Esophagus muscularis mucosa (tissue), 4 donors: Measurements from ENCODE around the gene SLC26A4. TPM values are rescaled to one million over a fixed set of nuclear protein-coding genes. Genes with fewer than 3 reads are reported as not detected.

Experiments used
- DNase-seq: peaks from one replicate; pipeline ENCODE4 v3.0.0-alpha.2; 2017; ENCODE audit errors: extremely low spot score
- H3K27ac ChIP-seq, 4 donors: fragments of 200-600 bp; sonication (generic); replicated peaks in 1 of 4; 1 replicate in 3 of 4; 2 replicates in 1 of 4; pipeline ENCODE4 v1.5.1; 2016 to 2019; ENCODE audit warnings: mild to moderate bottlenecking in 1 of 4
- H3K27me3 ChIP-seq, 4 donors: fragments of 200-600 bp; sonication (generic); one replicate each; pipeline versions ENCODE4 v1.5.1 to v1.6.0; 2016 to 2019
- H3K36me3 ChIP-seq, 4 donors: fragments of 200-600 bp; sonication (generic); one replicate each; pipeline ENCODE4 v1.5.1; 2016 to 2019
- H3K4me1 ChIP-seq, 4 donors: fragments of 200-600 bp; sonication (generic); one replicate each; pipeline ENCODE4 v1.5.1; 2016 to 2019
- H3K4me3 ChIP-seq, 4 donors: fragments of 200-600 bp; sonication (generic); 1 replicate in 2 of 4; 2 replicates in 2 of 4; pipeline ENCODE4 v1.5.1; 2016 to 2019; ENCODE audit warnings: mild to moderate bottlenecking in 4 of 4, moderate library complexity in 1 of 4
- H3K9me3 ChIP-seq, 4 donors: fragments of 200-600 bp; sonication (generic); 1 replicate in 3 of 4; 2 replicates in 1 of 4; pipeline ENCODE4 v1.5.1; 2016 to 2019
- EP300 ChIP-seq: sonication (generic); formaldehyde crosslinking; IDR thresholded peaks from one replicate; pipeline ENCODE4 v1.6.1; 2017; ENCODE audit warnings: antibody characterized with exemption
- POLR2A ChIP-seq: fragments of 450-650 bp; IDR thresholded peaks from one replicate; pipeline ENCODE4 v1.6.1; 2017; ENCODE audit warnings: antibody characterized with exemption, moderate library complexity, mild to moderate bottlenecking, low read depth
- POLR2AphosphoS5 ChIP-seq, 2 donors: sonication (generic); formaldehyde crosslinking; IDR thresholded peaks; one replicate each; pipeline ENCODE4 v1.6.1; 2017; ENCODE audit warnings: antibody characterized with exemption in 2 of 2
- WGBS: methylation state at CpG from one replicate; pipeline ENCODE4 v1.1.5; 2018; 5-methylcytosine and 5-hydroxymethylcytosine counted together
- intact Hi-C: fragments of 100-400 bp; cut with DNase I; formaldehyde crosslinking; loops from one replicate; pipeline ENCODE4 v1.15.1; 2023
- total RNA-seq, 4 donors: library from RNA; depleted of rRNA; stranded (reverse); fragments of >200 nt; gene quantifications; one replicate each; pipeline versions ENCODE4 v1.1.0 to v1.2.1, GENCODE V29; 2016
- TF ChIP-seq, protein P1 (sequence below), 3 experiments: fragments of 200-600 bp in 2 of 3; fragments of 450-650 bp in 1 of 3; sonication (generic) in 2 of 3; IDR thresholded peaks; one replicate each; pipeline ENCODE4 v1.5.1; 2017 to 2019; ENCODE audit warnings: antibody characterized with exemption in 3 of 3, mild to moderate bottlenecking in 2 of 3, moderate library complexity in 1 of 3

SLC26A4 gene
- total RNA-seq, 4 donors from 2014 or later = 0.17 to 1.2 (median 0.46) TPM

GRCh38 chr7:107726356-107727130 lies 65.9 kb downstream of the SLC26A4 start:
- intact Hi-C loops = loop anchor here (10.0 kb wide), 1 partner anchor 162 kb away; the partner anchor contains the start of genes COG5 and DUS4L
- TF ChIP-seq, protein P1, sequence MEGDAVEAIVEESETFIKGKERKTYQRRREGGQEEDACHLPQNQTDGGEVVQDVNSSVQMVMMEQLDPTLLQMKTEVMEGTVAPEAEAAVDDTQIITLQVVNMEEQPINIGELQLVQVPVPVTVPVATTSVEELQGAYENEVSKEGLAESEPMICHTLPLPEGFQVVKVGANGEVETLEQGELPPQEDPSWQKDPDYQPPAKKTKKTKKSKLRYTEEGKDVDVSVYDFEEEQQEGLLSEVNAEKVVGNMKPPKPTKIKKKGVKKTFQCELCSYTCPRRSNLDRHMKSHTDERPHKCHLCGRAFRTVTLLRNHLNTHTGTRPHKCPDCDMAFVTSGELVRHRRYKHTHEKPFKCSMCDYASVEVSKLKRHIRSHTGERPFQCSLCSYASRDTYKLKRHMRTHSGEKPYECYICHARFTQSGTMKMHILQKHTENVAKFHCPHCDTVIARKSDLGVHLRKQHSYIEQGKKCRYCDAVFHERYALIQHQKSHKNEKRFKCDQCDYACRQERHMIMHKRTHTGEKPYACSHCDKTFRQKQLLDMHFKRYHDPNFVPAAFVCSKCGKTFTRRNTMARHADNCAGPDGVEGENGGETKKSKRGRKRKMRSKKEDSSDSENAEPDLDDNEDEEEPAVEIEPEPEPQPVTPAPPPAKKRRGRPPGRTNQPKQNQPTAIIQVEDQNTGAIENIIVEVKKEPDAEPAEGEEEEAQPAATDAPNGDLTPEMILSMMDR (IDR thresholded peaks at IDR 0.05) = no peak
- TF ChIP-seq EP300 = no peak
- no peak for TF ChIP-seq POLR2AphosphoS5 (IDR thresholded peaks at IDR 0.05)
- TF ChIP-seq POLR2A = no peak

DNA sequence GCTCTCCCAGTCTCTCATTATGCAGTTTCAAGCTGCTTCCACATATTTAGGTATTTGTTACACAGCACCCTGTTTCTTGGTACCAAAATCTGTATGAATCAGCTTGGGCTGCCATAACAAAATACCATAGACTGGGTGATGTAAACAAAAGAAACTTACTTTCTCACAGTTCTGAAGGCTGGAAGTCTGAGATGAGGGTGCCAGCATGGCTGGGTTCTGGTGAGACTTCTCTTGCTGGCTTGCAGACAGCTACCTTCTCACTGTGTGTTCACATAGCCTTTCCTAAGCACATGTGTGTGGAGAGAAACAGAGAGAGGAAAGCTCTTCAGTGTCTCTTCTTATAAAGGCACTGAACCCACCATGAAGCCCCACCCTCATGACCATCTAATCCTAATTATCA lies 67.6 kb downstream of the SLC26A4 start:
- Histone ChIP-seq H3K4me3 (no peak overlapping the region), H3K9me3 (no peaks in the 10 kb centered on the region), H3K27ac (no peak overlapping the region), H3K27me3 (peaks cover 0 to 9% (median 0%) of the 10 kb centered on the region in 4 donors), H3K4me1 (no peaks in the 10 kb centered on the region), H3K36me3 (no peaks in the 10 kb centered on the region)
- DNase-seq = no peak
- TF ChIP-seq POLR2A (no peak), POLR2AphosphoS5 (IDR thresholded peaks at IDR 0.05) (no peak), EP300 (no peak)
- TF ChIP-seq, protein P1 (IDR thresholded peaks at IDR 0.05) = no peak
- intact Hi-C loops = loop anchor here (10.0 kb wide), 1 partner anchor 163 kb away; the partner anchor contains the start of genes COG5 and DUS4L

More at GRCh38 chr7:107726356-107727130, 65.9 kb downstream of the SLC26A4 start:
- Histone ChIP-seq H3K36me3 (no peaks in the 10 kb centered on the region), H3K27ac (no peak overlapping the region), H3K4me1 (no peaks in the 10 kb centered on the region), H3K4me3 (no peak overlapping the region), H3K9me3 (no peaks in the 10 kb centered on the region), H3K27me3 (peaks cover 0 to 9% (median 0%) of the 10 kb centered on the region in 4 donors)
- no peak for DNase-seq
- 74% methylated on average over 3 of the region's 3 CpGs for WGBS

DNA sequence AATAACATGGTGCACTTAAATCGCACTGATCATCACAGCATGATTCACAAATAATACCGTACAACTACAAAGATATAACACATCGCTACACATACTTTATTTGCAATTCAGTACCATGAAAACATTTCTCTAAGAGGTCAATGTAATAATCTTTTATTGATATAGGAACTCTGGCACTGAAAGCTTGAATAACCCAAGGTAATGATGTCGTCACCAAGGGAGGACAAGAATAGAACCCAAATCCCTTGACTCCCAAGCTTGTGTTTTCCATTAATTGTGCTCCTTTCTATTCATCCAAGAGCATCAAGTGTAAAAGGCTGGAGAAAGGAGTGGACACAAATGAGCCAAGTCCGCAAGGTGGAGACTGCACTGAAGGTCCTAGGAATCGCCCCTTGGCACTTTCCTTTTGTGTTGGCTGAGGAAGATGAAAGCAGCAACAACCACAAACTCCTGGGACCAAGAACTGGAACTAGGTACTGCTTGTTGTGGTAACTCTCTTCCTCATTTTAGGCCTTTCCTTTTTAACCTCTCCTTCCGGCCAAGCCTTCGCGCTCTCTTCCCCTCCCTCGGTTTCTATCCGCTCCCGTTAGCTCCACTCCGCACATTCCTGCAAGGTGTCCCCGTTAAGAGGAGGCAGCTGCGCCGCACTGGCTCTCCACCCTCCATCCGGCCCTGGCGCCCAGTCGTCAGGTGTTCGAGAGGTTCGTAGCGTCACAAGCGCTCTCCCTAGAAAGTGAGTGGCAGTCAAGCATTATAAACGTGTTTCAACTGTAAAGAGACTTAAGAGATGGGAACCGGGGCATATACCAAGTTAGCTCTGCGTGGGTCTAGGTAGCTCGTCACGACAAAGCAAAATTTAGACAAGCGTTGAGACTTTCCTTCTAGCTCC lies 82.3 kb downstream of the SLC26A4 start:
- WGBS = 19% methylated on average over 25 of the region's 29 CpGs
- intact Hi-C loops = loop anchor here (1.0 to 10.0 kb wide), 4 partner anchors 74 to 281 kb away; no protein-coding TSS in a partner anchor
- H3K4me3 ChIP-seq = peak overlapping the region; percentile 80 to 94 (median 88)
- H3K36me3 ChIP-seq = no peaks in the 10 kb centered on the region
- peaks cover 27 to 42% (median 42%) of the 10 kb centered on the region in 4 donors for H3K4me1 ChIP-seq
- H3K27ac ChIP-seq = peak overlapping the region; percentile 93 to 96 (median 95)
- H3K27me3 ChIP-seq = no peaks in the 10 kb centered on the region
- no peaks in the 10 kb centered on the region for H3K9me3 ChIP-seq
- DNase-seq = no peak
- TF ChIP-seq, protein P1 (IDR thresholded peaks at IDR 0.05) = no peak
- TF ChIP-seq POLR2A (no peak), POLR2AphosphoS5 (IDR thresholded peaks at IDR 0.05) (no peak), EP300 (no peak)

- 0% methylated on average over 24 of the region's 56 CpGs for WGBS
- TF ChIP-seq, protein P1 (IDR thresholded peaks at IDR 0.05) = peak; percentile 64 to 78 (median 75)
- TF ChIP-seq EP300 (no peak), POLR2AphosphoS5 (IDR thresholded peaks at IDR 0.05) (peak; percentile 91 to 96), POLR2A (peak; percentile 57)
- Histone ChIP-seq H3K27me3 (no peaks in the 10 kb centered on the region), H3K4me3 (peak within 1 kb of the TSS; percentile 80 to 94 (median 88)), H3K36me3 (peaks cover 0 to under 1% (median 0%) of the 10 kb centered on the region in 4 donors), H3K27ac (peak within 1 kb of the TSS; percentile 93 to 96 (median 95)), H3K4me1 (peaks cover 27 to 51% (median 49%) of the 10 kb centered on the region in 4 donors), H3K9me3 (no peaks in the 10 kb centered on the region)
- peak; percentile 98 for DNase-seq
- intact Hi-C loops = loop anchor here (1.0 to 10.0 kb wide), 4 partner anchors 74 to 281 kb away; no protein-coding TSS in a partner anchor
Measured at GRCh38 chr7:107743567-107744344, 83.1 kb downstream of the SLC26A4 start, which contains the start of gene CBLL1. CBLL1 (plus strand) TSS chr7:107744142; CDS start chr7:107744164, 22 bp downstream.
